ENCODE data around the gene RGP1. TPM values are rescaled to one million over a fixed set of nuclear protein-coding genes. Genes with fewer than 3 reads are reported as not detected.

Gene RGP1
- polyA plus RNA-seq, 1 experiment = 20.2 TPM

GRCh38 chr9:35731415-35732184 is 17.5 kb upstream of the RGP1 start:
- no peaks in the 10 kb centered on the region for H3K27me3 ChIP-seq (ENCODE audit: control insufficient read depth, insufficient read depth, low read length)
- ChIA-PET CTCF (interaction anchor here (0.6 to 5.8 kb wide), 8 partner anchors 36 to 151 kb away, joined by 3 to 30 read pairs (median 8); partner anchors contain the start of genes CCDC107 and RMRP), POLR2A (interaction anchor here (0.7 to 3.7 kb wide), 25 partner anchors 9 to 175 kb away, joined by 3 to 58 read pairs (median 4); partner anchors contain the start of genes ARHGEF39, CA9, CCDC107 and GBA2)
- no peak for DNase-seq (ENCODE audit: low read depth, low spot score)
- peak overlapping the region; percentile 98 for H3K4me3 ChIP-seq (ENCODE audit: low read depth, low read length)
- H3K27ac ChIP-seq (ENCODE audit: low read depth, low read length) = peak overlapping the region; percentile 87
- TF ChIP-seq CTCF (IDR thresholded peaks at IDR 0.05; ENCODE audit: low read depth, low read length) = no peak
- H3K9me3 ChIP-seq (ENCODE audit: control insufficient read depth, insufficient read depth, low read length) = no peaks in the 10 kb centered on the region; the same call in 1 of the 2 replicates

- TF ChIP-seq CTCF (IDR thresholded peaks at IDR 0.05; ENCODE audit: low read depth, low read length) = no peak
- H3K4me3 ChIP-seq (ENCODE audit: low read depth, low read length) = peak within 1 kb of the TSS; percentile 98
- H3K27me3 ChIP-seq (ENCODE audit: control insufficient read depth, insufficient read depth, low read length) = no peaks in the 10 kb centered on the region
- CTCF ChIA-PET = interaction anchor here (1.2 to 5.8 kb wide), 4 partner anchors 37 to 74 kb away, joined by 4 to 30 read pairs (median 19); partner anchors contain the start of genes CCDC107 and RMRP
- H3K27ac ChIP-seq (ENCODE audit: low read depth, low read length) = peak within 1 kb of the TSS; percentile 92
- H3K9me3 ChIP-seq (ENCODE audit: control insufficient read depth, insufficient read depth, low read length) = no peaks in the 10 kb centered on the region; the same call in 1 of the 2 replicates
- POLR2A ChIA-PET = interaction anchor here (0.5 to 3.7 kb wide), 27 partner anchors 9 to 174 kb away, joined by 3 to 58 read pairs (median 4); partner anchors contain the start of genes ARHGEF39, CA9, CCDC107 and GBA2
- DNase-seq (ENCODE audit: low read depth, low spot score) = peak; percentile 98
Measured at GRCh38 chr9:35732185-35732799, 16.8 kb upstream of the RGP1 start, which contains the start of the genes CREB3 and TLN1. CREB3 (plus strand) TSS chr9:35732666; CDS start chr9:35732773, 107 bp downstream. TLN1 (minus strand) TSS chr9:35732195; CDS start chr9:35725694, 6,501 bp downstream.

- H3K9me3 ChIP-seq (ENCODE audit: control insufficient read depth, insufficient read depth, low read length) = no peaks in the 10 kb centered on the region; the same call in 1 of the 2 replicates
- H3K27me3 ChIP-seq (ENCODE audit: control insufficient read depth, insufficient read depth, low read length) = no peaks in the 10 kb centered on the region
- ChIA-PET CTCF (interaction anchor here (0.5 to 5.8 kb wide), 4 partner anchors 56 to 75 kb away, joined by 3 to 30 read pairs (median 8); partner anchors contain the start of genes CCDC107 and RMRP), POLR2A (interaction anchor here (0.7 to 3.7 kb wide), 19 partner anchors 8 to 174 kb away, joined by 3 to 58 read pairs (median 6); partner anchors contain the start of genes ARHGEF39, CA9, CCDC107 and GBA2)
- no peak for DNase-seq (ENCODE audit: low read depth, low spot score)
- TF ChIP-seq CTCF (IDR thresholded peaks at IDR 0.05; ENCODE audit: low read depth, low read length) = no peak
- peak overlapping the region; percentile 98 for H3K4me3 ChIP-seq (ENCODE audit: low read depth, low read length)
- H3K27ac ChIP-seq (ENCODE audit: low read depth, low read length) = peak overlapping the region; percentile 92
Measured at GRCh38 chr9:35732800-35733541, 16.1 kb upstream of the RGP1 start.

GRCh38 chr9:35734096-35734495 is 15.0 kb upstream of the RGP1 start:
- Histone ChIP-seq H3K27me3 (ENCODE audit: control insufficient read depth, insufficient read depth, low read length) (no peaks in the 10 kb centered on the region), H3K4me3 (ENCODE audit: low read depth, low read length) (peak overlapping the region; percentile 98), H3K9me3 (ENCODE audit: control insufficient read depth, insufficient read depth, low read length) (no peaks in the 10 kb centered on the region; the same call in 1 of the 2 replicates), H3K27ac (ENCODE audit: low read depth, low read length) (no peak overlapping the region)
- DNase-seq (ENCODE audit: low read depth, low spot score) = no peak
- POLR2A ChIA-PET = no interaction called here
- TF ChIP-seq CTCF (IDR thresholded peaks at IDR 0.05; ENCODE audit: low read depth, low read length) = no peak
- CTCF ChIA-PET = interaction anchor here (0.6 to 2.9 kb wide), 5 partner anchors 13 to 148 kb away, joined by 3 to 46 read pairs (median 3); partner anchors contain the start of genes ARHGEF39, CCDC107, GBA2 and RGP1

Data from AG04450 (cell line).